H1 (cell line): ENCODE measurements around the gene ELP5. TPM values are rescaled to one million over a fixed set of nuclear protein-coding genes. Genes with fewer than 3 reads are reported as not detected.

ENCODE experiments used
- CTCF ChIA-PET: fragments of 300-600 bp; sonication (Branson Sonifier 250); formaldehyde crosslinking; loops from one replicate; lab custom pipeline; 2021; ENCODE audit not compliant: partially characterized antibody; lab: Charles Lee
- POLR2A ChIA-PET: fragments of 300-600 bp; sonication (Branson Sonifier 250); formaldehyde crosslinking; loops from one replicate; lab custom pipeline; 2021; ENCODE audit warnings: inconsistent platforms; ENCODE audit not compliant: partially characterized antibody; lab: Charles Lee
- DNase-seq, 2 experiments: peaks; one replicate each; pipeline versions ENCODE4 v3.0.0 to v3.0.0-alpha.2; 2010 to 2022; ENCODE audit warnings: low spot score in 2 of 2, low read depth in 1 of 2, mixed read lengths in 1 of 2
- FAIRE-seq: peaks from 2 replicates; lab custom pipeline; 2011; peaks lifted over from hg19 to GRCh38; lab: Jason Lieb, UNC
- H2AFZ ChIP-seq: 2 replicates; pipeline ENCODE4 v1.8.1; 2012; ENCODE audit warnings: low read length, inconsistent platforms
- H2AK5ac ChIP-seq: 2 replicates; pipeline ENCODE4 v1.6.1; 2013; ENCODE audit warnings: low read depth, low read length
- H2BK120ac ChIP-seq: replicated peaks from 2 replicates; pipeline ENCODE3; 2013; ENCODE audit warnings: low read depth, low read length, inconsistent platforms
- H2BK12ac ChIP-seq: 2 replicates; pipeline ENCODE4 v1.6.1; 2013; ENCODE audit warnings: low read depth, low read length
- H2BK15ac ChIP-seq: 2 replicates; pipeline ENCODE4 v1.6.1; 2013; ENCODE audit warnings: low read length
- H2BK20ac ChIP-seq: 2 replicates; pipeline ENCODE4 v1.6.1; 2013; ENCODE audit warnings: low read length
- H2BK5ac ChIP-seq: 2 replicates; pipeline ENCODE4 v1.6.1; 2013; ENCODE audit warnings: low read depth, low read length
- H3K14ac ChIP-seq: 2 replicates; pipeline ENCODE4 v1.6.1; 2013; ENCODE audit warnings: inconsistent platforms; ENCODE audit not compliant: insufficient read length
- H3K18ac ChIP-seq: 2 replicates; pipeline ENCODE4 v1.6.1; 2013; ENCODE audit warnings: low read length; ENCODE audit errors: extremely low read depth
- H3K23ac ChIP-seq: 2 replicates; pipeline ENCODE4 v1.6.1; 2013; ENCODE audit warnings: inconsistent platforms; ENCODE audit not compliant: insufficient read length
- H3K23me2 ChIP-seq: 2 replicates; pipeline ENCODE4 v1.6.1; 2013; ENCODE audit warnings: low read depth, low read length
- H3K27ac ChIP-seq: 2 replicates; pipeline ENCODE4 v1.6.1; 2011; ENCODE audit warnings: low read depth, low read length, inconsistent platforms
- H3K27me3 ChIP-seq, 4 experiments: replicated peaks in 1 of 4; 1 replicate in 1 of 4; 2 replicates in 3 of 4; pipeline versions ENCODE4 v1.6.1 to v1.8.1; 2011 to 2013; ENCODE audit warnings: low read length in 3 of 4, mild to moderate bottlenecking in 3 of 4, inconsistent platforms in 2 of 4, mixed read lengths in 2 of 4, moderate library complexity in 1 of 4; ENCODE audit not compliant: control insufficient read depth in 3 of 4, insufficient read depth in 3 of 4; ENCODE audit errors: extremely low read depth in 1 of 4
- H3K36me3 ChIP-seq, 4 experiments: 2 replicates each; pipeline versions ENCODE4 v1.6.1 to v1.8.1; 2011 to 2013; ENCODE audit warnings: mild to moderate bottlenecking in 4 of 4, low read length in 3 of 4, moderate library complexity in 2 of 4, control low read depth in 1 of 4, inconsistent platforms in 1 of 4; ENCODE audit not compliant: insufficient read depth in 4 of 4, control insufficient read depth in 2 of 4
- H3K4ac ChIP-seq: replicated peaks from 2 replicates; pipeline ENCODE3; 2013; ENCODE audit warnings: low read length, low read depth, mixed read lengths, inconsistent platforms; ENCODE audit not compliant: insufficient read length
- H3K4me1 ChIP-seq, 4 experiments: replicated peaks in 1 of 4; 1 replicate in 1 of 4; 2 replicates in 3 of 4; pipeline versions ENCODE4 v1.6.1 to v1.8.1; 2011 to 2013; ENCODE audit warnings: low read length in 3 of 4, inconsistent platforms in 2 of 4, mixed read lengths in 1 of 4; ENCODE audit not compliant: insufficient read depth in 4 of 4, control insufficient read depth in 3 of 4
- H3K4me2 ChIP-seq, 2 experiments: 2 replicates each; pipeline versions ENCODE4 v1.6.1 to v1.8.1; 2011 to 2013; ENCODE audit warnings: low read depth in 2 of 2, low read length in 2 of 2, control low read depth in 1 of 2, inconsistent platforms in 1 of 2, mild to moderate bottlenecking in 1 of 2; ENCODE audit not compliant: insufficient read depth in 1 of 2
- H3K4me3 ChIP-seq, 4 experiments: fragments of 200-600, 300-600 bp in 1 of 4; sonication (generic), shearing (Covaris generic), sonication (Bioruptor Twin) in 1 of 4; 2 replicates each; pipeline versions ENCODE4 v1.5.1 to v1.8.1; 2011 to 2016; ENCODE audit warnings: low read length in 4 of 4, low read depth in 3 of 4, control low read depth in 2 of 4, inconsistent platforms in 2 of 4, mild to moderate bottlenecking in 2 of 4, mixed read lengths in 1 of 4, moderate library complexity in 1 of 4; ENCODE audit not compliant: insufficient read depth in 2 of 4; ENCODE audit errors: extremely low read depth in 1 of 4
- H3K56ac ChIP-seq: replicated peaks from 2 replicates; pipeline ENCODE3; 2013; ENCODE audit warnings: low read depth, mild to moderate bottlenecking, mixed read lengths, low read length, inconsistent platforms; ENCODE audit not compliant: insufficient read length
- H3K79me1 ChIP-seq: 2 replicates; pipeline ENCODE4 v1.6.1; 2013; ENCODE audit warnings: low read depth, low read length, control low read depth
- H3K79me2 ChIP-seq, 2 experiments: 2 replicates each; pipeline versions ENCODE4 v1.6.1 to v1.8.1; 2012 to 2013; ENCODE audit warnings: low read length in 2 of 2, mild to moderate bottlenecking in 2 of 2, inconsistent platforms in 1 of 2; ENCODE audit not compliant: insufficient read depth in 2 of 2, control insufficient read depth in 1 of 2
- H3K9ac ChIP-seq, 4 experiments: replicated peaks in 1 of 4; 1 replicate in 1 of 4; 2 replicates in 3 of 4; pipeline versions ENCODE4 v1.6.1 to v1.8.1; 2011 to 2013; ENCODE audit warnings: low read depth in 3 of 4, low read length in 3 of 4, control low read depth in 2 of 4, mild to moderate bottlenecking in 2 of 4, moderate library complexity in 2 of 4, inconsistent platforms in 1 of 4; ENCODE audit errors: extremely low read depth in 1 of 4
- H3K9me3 ChIP-seq, 2 experiments: 2 replicates each; pipeline versions ENCODE4 v1.6.1 to v1.8.1; 2012 to 2013; ENCODE audit warnings: mild to moderate bottlenecking in 2 of 2, moderate library complexity in 2 of 2, control low read depth in 1 of 2, inconsistent platforms in 1 of 2, low read depth in 1 of 2, low read length in 1 of 2, mixed read lengths in 1 of 2; ENCODE audit not compliant: insufficient read depth in 2 of 2
- H4K20me1 ChIP-seq, 2 experiments: replicated peaks in 1 of 2; 2 replicates each; pipeline versions ENCODE3 to v1.8.1; 2011 to 2013; ENCODE audit warnings: inconsistent platforms in 2 of 2, low read length in 2 of 2, mild to moderate bottlenecking in 1 of 2; ENCODE audit not compliant: insufficient read depth in 2 of 2, control insufficient read depth in 1 of 2
- H4K5ac ChIP-seq: 2 replicates; pipeline ENCODE4 v1.6.1; 2013; ENCODE audit warnings: low read length, low read depth, mixed read lengths, inconsistent platforms; ENCODE audit not compliant: insufficient read length
- H4K8ac ChIP-seq: 2 replicates; pipeline ENCODE4 v1.8.0; 2013; ENCODE audit warnings: mild to moderate bottlenecking, moderate library complexity, low read length, inconsistent platforms; ENCODE audit not compliant: insufficient read depth; ENCODE audit errors: extremely low read depth
- H4K91ac ChIP-seq: replicated peaks from 2 replicates; pipeline ENCODE3; 2013; ENCODE audit warnings: low read length, mixed read lengths, inconsistent platforms; ENCODE audit not compliant: insufficient read length
- CHD2 ChIP-seq: IDR thresholded peaks from 2 replicates; pipeline ENCODE4 v1.6.1; 2012; ENCODE audit warnings: low read length, improper control_type of control experiment
- CREB1 ChIP-seq: IDR thresholded peaks from 2 replicates; pipeline ENCODE4 v1.6.1; 2012; ENCODE audit warnings: inconsistent platforms
- CTCF ChIP-seq, 3 experiments: IDR thresholded peaks; 1 replicate in 2 of 3; 2 replicates in 1 of 3; pipeline versions ENCODE4 v1.5.1 to v1.6.1; 2011; ENCODE audit warnings: low read length in 3 of 3, mild to moderate bottlenecking in 3 of 3, inconsistent platforms in 2 of 3, low read depth in 1 of 3, moderate library complexity in 1 of 3; ENCODE audit not compliant: insufficient read depth in 1 of 3; ENCODE audit errors: control extremely low read depth in 1 of 3
- EP300 ChIP-seq, 2 experiments: IDR thresholded peaks; 1 replicate in 1 of 2; 2 replicates in 1 of 2; pipeline ENCODE4 v1.6.1; 2011 to 2012; ENCODE audit warnings: low read depth in 2 of 2, low read length in 2 of 2, mild to moderate bottlenecking in 2 of 2, borderline replicate concordance in 1 of 2, inconsistent platforms in 1 of 2, moderate library complexity in 1 of 2
- PHF8 ChIP-seq: fragments of 200-600 bp; sonication (generic); conservative IDR thresholded peaks from 2 replicates; pipeline ENCODE4 v1.7.1; 2012; ENCODE audit warnings: low read depth, mild to moderate bottlenecking, inconsistent platforms, low read length, moderate library complexity
- WGBS, 2 experiments: shearing (Covaris generic) in 1 of 2; methylation state at CpG; one replicate each; pipeline versions ENCODE4 v1.1.6 to v1.1.7; 2013 to 2015; ENCODE audit warnings: low lambda C conversion rate in 2 of 2, mixed read lengths in 2 of 2, inconsistent platforms in 1 of 2, low coverage in 1 of 2, missing lambda C conversion rate in 1 of 2; ENCODE audit not compliant: insufficient replicate concordance in 2 of 2, insufficient coverage in 1 of 2, insufficient read length in 1 of 2; ENCODE audit errors: extremely low coverage in 1 of 2, missing lambda C conversion rate in 1 of 2; 5-methylcytosine and 5-hydroxymethylcytosine counted together
- polyA plus RNA-seq, 7 experiments: library from polyadenylated mRNA; depleted of rRNA in 3 of 7; stranded (reverse) in 5 of 7; unstranded in 2 of 7; fragments of >200 nt in 5 of 7; fragments of 200-250 nt in 2 of 7; gene quantifications; 1 replicate in 5 of 7; 2 replicates in 1 of 7; 4 replicates in 1 of 7; pipeline versions ENCODE4 v1.2.1 to v1.2.3, GENCODE V29; 2011 to 2013; ENCODE audit warnings: missing spikeins in 2 of 7, mixed read lengths in 2 of 7
- total RNA-seq: library from RNA; stranded (reverse); fragmentation: NEBNext Ultra II Directional; extraction: Animal tissue kit (Norgen Biotek cat#: 25700); gene quantifications from 2 replicates; pipeline ENCODE4 v1.2.1, GENCODE V29; 2021

The ELP5 gene
- total and polyA plus RNA-seq, 2 of the 8 experiments (the other 6 are each of a cell fraction or from before 2014, with no cell fraction given), result 75.4 to 107 TPM

- ChIA-PET CTCF (interaction anchor here (0.5 to 2.8 kb wide), 21 partner anchors 10 to 264 kb away, joined by 3 to 42 read pairs (median 6); partner anchors contain the start of genes ACADVL, DLG4, GABARAP and GPS2), POLR2A (interaction anchor here (0.8 to 3.5 kb wide), 13 partner anchors 10 to 78 kb away, joined by 3 to 19 read pairs (median 8); partner anchors contain the start of genes CTDNEP1, ELP5, PHF23 and SLC2A4)
- Histone ChIP-seq H3K23ac (no peak overlapping the region), H3K9ac (peak overlapping the region in 1 of 4 experiments; percentile 47; a peak in 2 of 7 replicates), H3K18ac (0 out of 2 replicates have a peak overlapping the region, but pooled peaks have one; percentile 71), H2BK120ac (no peak overlapping the region), H3K14ac (no peak overlapping the region), H4K5ac (no peak overlapping the region), H2BK15ac (no peak overlapping the region), H3K56ac (no peak overlapping the region), H3K79me2 (no peaks in the 10 kb centered on the region), H3K4me2 (peak overlapping the region; percentile 82 to 88), H4K91ac (no peak overlapping the region), H3K4ac (no peak overlapping the region), H2AFZ (no peak overlapping the region), H2BK20ac (no peak overlapping the region), H3K4me3 (peak overlapping the region; percentile 46 to 65 (median 52)), H3K9me3 (no peaks in the 10 kb centered on the region; a peak in 1 of 4 replicates), H3K23me2 (peaks cover 2% of the 10 kb centered on the region; the same call in 1 of the 2 replicates), H2BK5ac (0 out of 2 replicates have a peak overlapping the region, but pooled peaks have one; percentile 47), H3K27ac (no peak overlapping the region), H4K8ac (no peak overlapping the region), H3K27me3 (peaks cover 3 to 11% (median 9%) of the 10 kb centered on the region in 4 experiments), H2AK5ac (peak overlapping the region; percentile 48; the same call in 1 of the 2 replicates), H4K20me1 (peaks cover 0 to 9% of the 10 kb centered on the region in 2 experiments), H3K36me3 (no peaks in the 10 kb centered on the region), H2BK12ac (peak overlapping the region; percentile 81; the same call in 1 of the 2 replicates), H3K79me1 (peaks cover 2% of the 10 kb centered on the region; the same call in 1 of the 2 replicates), H3K4me1 (peaks cover 0 to 14% (median 5%) of the 10 kb centered on the region in 4 experiments; a peak in 5 of 7 replicates)
- 65% methylated on average over 41 of the region's 42 CpGs; no CpG with 5 or more reads in 1 of the 2 experiments for WGBS, 2 experiments
- DNase-seq (no peak), FAIRE-seq (no peak)
- TF ChIP-seq PHF8 (no peak), CREB1 (no peak), CHD2 (no peak), CTCF (IDR thresholded peaks at IDR 0.05; ENCODE audit: control extremely low read depth in 1 of 3, insufficient read depth in 1 of 3, low read depth in 1 of 3, low read length in 3 of 3) (peak in 1 of 3 experiments; percentile 7; a peak in 1 of 4 replicates), EP300 (IDR thresholded peaks at IDR 0.05; ENCODE audit: borderline replicate concordance in 1 of 2, low read depth in 2 of 2, low read length in 2 of 2) (no peak)
These were observed 43.5 kb downstream of the ELP5 start for GRCh38 chr17:7295230-7296180.
